Naive thymus-derived CD4-positive, alpha-beta T cell (primary cell): ENCODE data around the gene NKG7. TPM values are rescaled to one million over a fixed set of nuclear protein-coding genes. Genes with fewer than 3 reads are reported as not detected.

ENCODE experiments used
- ATAC-seq: fragments of 150-1000 bp; cut with Tn5 transposase; 2 replicates; pipeline ENCODE4 v1.10.0; 2021; ENCODE audit warnings: mild to moderate bottlenecking, moderate library complexity
- CTCF ChIA-PET: fragments of 350-600 bp; sonication (Branson Sonifier 250); formaldehyde crosslinking; loops from one replicate; lab custom pipeline; 2021; ENCODE audit warnings: antibody characterized with exemption; lab: Charles Lee
- POLR2A ChIA-PET: fragments of 350-600 bp; sonication (Branson Sonifier 250); formaldehyde crosslinking; loops from one replicate; lab custom pipeline; 2021; ENCODE audit warnings: antibody characterized with exemption, inconsistent platforms; lab: Charles Lee
- DNase-seq, 9 donors: peaks; one replicate each; pipeline versions ENCODE4 v3.0.0 to v3.0.0-alpha.2; 2020 to 2022; ENCODE audit warnings: mixed read lengths in 1 of 9
- H3K27ac ChIP-seq: one replicate; pipeline ENCODE4 v1.7.0; 2013; ENCODE audit warnings: mild to moderate bottlenecking, low read depth, low read length, moderate library complexity
- H3K27me3 ChIP-seq, 2 donors: one replicate each; pipeline ENCODE4 v1.7.0; 2013; ENCODE audit warnings: low read length in 2 of 2, mild to moderate bottlenecking in 2 of 2, moderate library complexity in 2 of 2; ENCODE audit not compliant: control insufficient read depth in 2 of 2, insufficient read depth in 2 of 2
- H3K36me3 ChIP-seq, 3 experiments: 1 replicate in 2 of 3; 2 replicates in 1 of 3; pipeline ENCODE4 v1.7.0; 2013; ENCODE audit warnings: low read length in 3 of 3, mild to moderate bottlenecking in 3 of 3, moderate library complexity in 1 of 3; ENCODE audit not compliant: insufficient read depth in 3 of 3, control insufficient read depth in 2 of 3
- H3K4me1 ChIP-seq, 2 donors: one replicate each; pipeline ENCODE4 v1.7.0; 2013; ENCODE audit warnings: low read length in 2 of 2, mild to moderate bottlenecking in 2 of 2, moderate library complexity in 1 of 2; ENCODE audit not compliant: control insufficient read depth in 2 of 2, insufficient read depth in 2 of 2
- H3K4me3 ChIP-seq: 2 replicates; pipeline ENCODE4 v1.7.0; 2013; ENCODE audit warnings: mild to moderate bottlenecking, low read length
- H3K9me3 ChIP-seq, 3 experiments: 1 replicate in 2 of 3; 2 replicates in 1 of 3; pipeline ENCODE4 v1.7.0; 2013; ENCODE audit warnings: low read length in 3 of 3; ENCODE audit not compliant: control insufficient read depth in 2 of 3
- H3K27ac Mint-ChIP-seq, 9 donors: one replicate each; pipeline ENCODE4 v1.8.0; 2020 to 2022; ENCODE audit warnings: mixed read lengths in 9 of 9, mild to moderate bottlenecking in 8 of 9, moderate library complexity in 5 of 9, inconsistent platforms in 2 of 9
- H3K27me3 Mint-ChIP-seq, 5 donors: one replicate each; pipeline ENCODE4 v1.8.0; 2021 to 2022; ENCODE audit warnings: mixed read lengths in 5 of 5, mild to moderate bottlenecking in 1 of 5
- H3K36me3 Mint-ChIP-seq, 5 donors: one replicate each; pipeline ENCODE4 v1.8.0; 2020 to 2022; ENCODE audit warnings: mixed read lengths in 5 of 5, mild to moderate bottlenecking in 3 of 5, inconsistent platforms in 1 of 5
- H3K4me1 Mint-ChIP-seq, 7 donors: one replicate each; pipeline ENCODE4 v1.8.0; 2020 to 2022; ENCODE audit warnings: mixed read lengths in 7 of 7, mild to moderate bottlenecking in 3 of 7, inconsistent platforms in 1 of 7
- H3K4me3 Mint-ChIP-seq, 10 donors: one replicate each; pipeline ENCODE4 v1.8.0; 2020 to 2022; ENCODE audit warnings: mild to moderate bottlenecking in 10 of 10, mixed read lengths in 10 of 10, moderate library complexity in 6 of 10, inconsistent platforms in 2 of 10
- H3K9me3 Mint-ChIP-seq, 11 donors: one replicate each; pipeline ENCODE4 v1.8.0; 2020 to 2022; ENCODE audit warnings: mixed read lengths in 11 of 11, mild to moderate bottlenecking in 4 of 11, inconsistent platforms in 1 of 11, moderate library complexity in 1 of 11
- intact Hi-C, 2 donors: fragments of 100-400 bp; cut with micrococcal nuclease; formaldehyde crosslinking; loops; one replicate each; pipeline ENCODE4 v1.15.1; 2023
- polyA plus RNA-seq, 2 donors: library from polyadenylated mRNA; unstranded; fragments of 300-500 nt; fragmentation: Illumina TruSeq; gene quantifications; one replicate each; pipeline ENCODE4 v1.2.3, GENCODE V29; 2021
- total RNA-seq, 6 experiments: library from RNA in 5 of 6; stranded (reverse) in 5 of 6; gene quantifications; 1 replicate in 5 of 6; 2 replicates in 1 of 6; pipeline ENCODE4 v1.2.3 and lab custom pipeline; 2021 to 2026

NKG7 gene
- total and polyA plus RNA-seq, 7 experiments from 2014 or later, result 3.9 to 336 (median 9.8) TPM

GRCh38 chr19:51382004-51382403 lies 9.6 kb upstream of the NKG7 start:
- ChIA-PET POLR2A (no interaction called here), CTCF (no interaction called here)
- Mint-ChIP-seq H3K4me3 (peak overlapping the region in 1 of 10 donors; percentile 5), H3K9me3 (peaks cover 0 to 25% (median 4%) of the 10 kb centered on the region in 11 donors), H3K4me1 (peaks cover 0 to 16% (median 0%) of the 10 kb centered on the region in 7 donors), H3K36me3 (peaks cover 0 to 9% (median 0%) of the 10 kb centered on the region in 5 donors), H3K27ac (no peak overlapping the region), H3K27me3 (no peaks in the 10 kb centered on the region)
- Histone ChIP-seq H3K36me3 (no peaks in the 10 kb centered on the region), H3K4me3 (no peak overlapping the region), H3K9me3 (peaks cover 0 to 4% (median 0%) of the 10 kb centered on the region in 3 experiments), H3K27ac (no peak overlapping the region), H3K27me3 (no peaks in the 10 kb centered on the region), H3K4me1 (peaks cover 0 to 12% of the 10 kb centered on the region in 2 donors)
- intact Hi-C loops, result no loop called here
- ATAC-seq (no peak), DNase-seq (no peak)

GRCh38 chr19:51380379-51380778 lies 7.9 kb upstream of the NKG7 start:
- H3K36me3 ChIP-seq, result no peaks in the 10 kb centered on the region
- Mint-ChIP-seq H3K27ac (no peak overlapping the region), H3K4me1 (peaks cover 2 to 30% (median 14%) of the 10 kb centered on the region in 7 donors), H3K27me3 (no peaks in the 10 kb centered on the region), H3K4me3 (no peak overlapping the region), H3K9me3 (peaks cover 0 to 25% (median 4%) of the 10 kb centered on the region in 11 donors), H3K36me3 (peaks cover 0 to 9% (median 0%) of the 10 kb centered on the region in 5 donors)
- ChIA-PET POLR2A (no interaction called here), CTCF (no interaction called here)
- H3K27me3 ChIP-seq, result no peaks in the 10 kb centered on the region
- DNase-seq, result no peak
- no peak overlapping the region for H3K4me3 ChIP-seq
- no peak overlapping the region for H3K27ac ChIP-seq
- ATAC-seq, result no peak
- H3K4me1 ChIP-seq, result peaks cover 0 to 22% of the 10 kb centered on the region in 2 donors
- intact Hi-C loops, result no loop called here
- H3K9me3 ChIP-seq, result peaks cover 0 to 4% (median 0%) of the 10 kb centered on the region in 3 experiments

GRCh38 chr19:51377422-51377821 lies 5.0 kb upstream of the NKG7 start:
- H3K27ac Mint-ChIP-seq, result no peak overlapping the region
- ChIA-PET POLR2A (no interaction called here), CTCF (no interaction called here)

GRCh38 chr19:51375504-51376221 lies 3.2 kb upstream of the NKG7 start:
- DNase-seq, result peak in 1 of 9 donors; percentile 72
- peaks cover 31 to 72% (median 48%) of the 10 kb centered on the region in 7 donors for H3K4me1 Mint-ChIP-seq
- CTCF ChIA-PET, result no interaction called here

More at GRCh38 chr19:51377422-51377821, 5.0 kb upstream of the NKG7 start:
- Mint-ChIP-seq H3K4me3 (no peak overlapping the region), H3K9me3 (peaks cover 0 to 22% (median 3%) of the 10 kb centered on the region in 11 donors), H3K4me1 (peaks cover 15 to 55% (median 32%) of the 10 kb centered on the region in 7 donors), H3K27me3 (no peaks in the 10 kb centered on the region), H3K36me3 (peaks cover 0 to 13% (median 0%) of the 10 kb centered on the region in 5 donors)
- Histone ChIP-seq H3K9me3 (peaks cover 0 to 4% (median 0%) of the 10 kb centered on the region in 3 experiments), H3K36me3 (no peaks in the 10 kb centered on the region), H3K27me3 (no peaks in the 10 kb centered on the region), H3K4me1 (peaks cover 5 to 50% of the 10 kb centered on the region in 2 donors), H3K4me3 (no peak overlapping the region), H3K27ac (no peak overlapping the region)
- ATAC-seq (no peak), DNase-seq (no peak)
- intact Hi-C loops, result no loop called here

GRCh38 chr19:51372021-51372648 lies 319 bp downstream of the NKG7 start:
- H3K9me3 Mint-ChIP-seq, result peaks cover 0 to 5% (median 0%) of the 10 kb centered on the region in 11 donors
- H3K27me3 ChIP-seq, result no peaks in the 10 kb centered on the region
- DNase-seq, result no peak
- H3K4me3 Mint-ChIP-seq, result peak overlapping the region in 5 of 10 donors; percentile 21 to 88 (median 77)
- H3K4me3 ChIP-seq, result peak overlapping the region; percentile 37
- peaks cover 0 to 11% (median 0%) of the 10 kb centered on the region in 5 donors for H3K36me3 Mint-ChIP-seq
- ATAC-seq, result no peak
- no peaks in the 10 kb centered on the region for H3K36me3 ChIP-seq
- peaks cover 16 to 53% of the 10 kb centered on the region in 2 donors for H3K4me1 ChIP-seq
- H3K9me3 ChIP-seq, result no peaks in the 10 kb centered on the region
- H3K4me1 Mint-ChIP-seq, result peaks cover 42 to 88% (median 52%) of the 10 kb centered on the region in 7 donors
- H3K27me3 Mint-ChIP-seq, result no peaks in the 10 kb centered on the region
- H3K27ac ChIP-seq, result peak overlapping the region; percentile 38
- POLR2A ChIA-PET, result no interaction called here
- H3K27ac Mint-ChIP-seq, result peak overlapping the region in 8 of 9 donors; percentile 60 to 94 (median 86)
- intact Hi-C loops, result no loop called here
- CTCF ChIA-PET, result no interaction called here

More at GRCh38 chr19:51375504-51376221, 3.2 kb upstream of the NKG7 start:
- peaks cover 0 to 7% (median 1%) of the 10 kb centered on the region in 11 donors for H3K9me3 Mint-ChIP-seq
- no peaks in the 10 kb centered on the region for H3K9me3 ChIP-seq
- no peaks in the 10 kb centered on the region for H3K27me3 Mint-ChIP-seq
- H3K4me3 ChIP-seq, result no peak overlapping the region
- H3K27me3 ChIP-seq, result no peaks in the 10 kb centered on the region
- POLR2A ChIA-PET, result no interaction called here
- H3K4me3 Mint-ChIP-seq, result peak overlapping the region in 2 of 10 donors; percentile 17 to 87
- no peaks in the 10 kb centered on the region for H3K36me3 ChIP-seq
- H3K27ac ChIP-seq, result no peak overlapping the region
- ATAC-seq, result no peak
- H3K27ac Mint-ChIP-seq, result peak overlapping the region in 6 of 9 donors; percentile 31 to 94 (median 79)
- H3K36me3 Mint-ChIP-seq, result peaks cover 0 to 10% (median 0%) of the 10 kb centered on the region in 5 donors
- intact Hi-C loops, result loop anchor here in 1 of 2 donors (1.0 kb wide), 1 partner anchor 8 kb away; no protein-coding TSS in a partner anchor
- H3K4me1 ChIP-seq, result peaks cover 16 to 52% of the 10 kb centered on the region in 2 donors

- no peak for DNase-seq
- no peaks in the 10 kb centered on the region for H3K27me3 Mint-ChIP-seq
- Histone ChIP-seq H3K9me3 (no peaks in the 10 kb centered on the region), H3K27me3 (no peaks in the 10 kb centered on the region), H3K4me1 (peaks cover 16 to 51% of the 10 kb centered on the region in 2 donors), H3K36me3 (no peaks in the 10 kb centered on the region), H3K4me3 (peak overlapping the region; percentile 37), H3K27ac (no peak overlapping the region)
- peak overlapping the region in 6 of 9 donors; percentile 6 to 94 (median 40) for H3K27ac Mint-ChIP-seq
- H3K4me1 Mint-ChIP-seq, result peaks cover 49 to 88% (median 53%) of the 10 kb centered on the region in 7 donors
- ChIA-PET POLR2A (no interaction called here), CTCF (no interaction called here)
- peak overlapping the region in 4 of 10 donors; percentile 39 to 88 (median 80) for H3K4me3 Mint-ChIP-seq
- peaks cover 0 to 11% (median 0%) of the 10 kb centered on the region in 5 donors for H3K36me3 Mint-ChIP-seq
- peaks cover 0 to 5% (median 0%) of the 10 kb centered on the region in 11 donors for H3K9me3 Mint-ChIP-seq
- no peak for ATAC-seq
- intact Hi-C loops, result no loop called here
These were observed 1.2 kb downstream of the NKG7 start for GRCh38 chr19:51371186-51371690.
